PC-3 (cell line): Measurements from ENCODE around the gene STUB1. TPM values are rescaled to one million over a fixed set of nuclear protein-coding genes. Genes with fewer than 3 reads are reported as not detected.

ENCODE experiments used
- ATAC-seq: fragments of 200-7000 bp; cut with Tn5 transposase; 2 replicates; pipeline ENCODE4 v1.9.1; 2020; ENCODE audit warnings: mild to moderate bottlenecking, moderate library complexity
- BruUV-seq: library from RNA; stranded (reverse); fragments of 400-500 nt; replicated peaks from 2 replicates; lab custom pipeline; 2021; lab: Mats Ljungman, UMichigan
- CTCF ChIA-PET: fragments of 300-600 bp; sonication (Branson Sonifier 250); formaldehyde crosslinking; loops from one replicate; lab custom pipeline; 2022; ENCODE audit warnings: antibody characterized with exemption; lab: Charles Lee
- POLR2A ChIA-PET: fragments of 300-600 bp; sonication (Branson Sonifier 250); formaldehyde crosslinking; loops from one replicate; lab custom pipeline; 2022; ENCODE audit warnings: antibody characterized with exemption; ENCODE audit not compliant: unreplicated experiment; lab: Charles Lee
- DNase-seq: peaks from one replicate; pipeline ENCODE4 v3.0.0-alpha.2; 2015
- H2AFZ ChIP-seq: fragments of 300-600 bp; sonication (generic); 2 replicates; pipeline ENCODE4 v1.6.0; 2016; ENCODE audit warnings: antibody characterized with exemption, low read length
- H3F3A ChIP-seq: fragments of 300-600 bp; sonication (generic); one replicate; pipeline ENCODE4 v1.6.0; 2017; ENCODE audit warnings: antibody characterized with exemption, low read length, control low read depth, mild to moderate bottlenecking; ENCODE audit not compliant: unreplicated experiment
- H3K27ac ChIP-seq: fragments of 300-600 bp; sonication (generic); 2 replicates; pipeline ENCODE4 v1.5.1; 2016; ENCODE audit warnings: mild to moderate bottlenecking, low read length
- H3K27me3 ChIP-seq: fragments of 300-600 bp; sonication (generic); 2 replicates; pipeline ENCODE4 v1.6.1; 2016; ENCODE audit warnings: low read length, mixed read lengths
- H3K36me3 ChIP-seq: fragments of 300-600 bp; sonication (generic); 2 replicates; pipeline ENCODE4 v1.6.1; 2016; ENCODE audit warnings: low read depth, mixed run types, low read length, mixed read lengths
- H3K4me1 ChIP-seq: fragments of 300-600 bp; sonication (generic); 2 replicates; pipeline ENCODE4 v1.5.1; 2016; ENCODE audit warnings: low read length; ENCODE audit not compliant: insufficient read depth
- H3K4me2 ChIP-seq: fragments of 300-600 bp; sonication (generic); 2 replicates; pipeline ENCODE4 v1.6.0; 2016; ENCODE audit warnings: low read length
- H3K4me3 ChIP-seq: fragments of 300-600 bp; sonication (generic); 2 replicates; pipeline ENCODE4 v1.5.1; 2016; ENCODE audit warnings: mild to moderate bottlenecking, low read length, mixed read lengths
- H3K79me2 ChIP-seq: fragments of 300-600 bp; sonication (generic); 2 replicates; pipeline ENCODE4 v1.6.1; 2017; ENCODE audit warnings: low read length, mixed read lengths
- H3K9ac ChIP-seq: fragments of 300-600 bp; sonication (generic); 2 replicates; pipeline ENCODE4 v1.6.0; 2016; ENCODE audit warnings: mild to moderate bottlenecking, low read length
- H3K9me2 ChIP-seq: fragments of 300-600 bp; sonication (generic); replicated peaks from 2 replicates; pipeline ENCODE4 v1.6.1; 2016; ENCODE audit warnings: mixed run types, low read length, mixed read lengths
- H3K9me3 ChIP-seq: fragments of 300-600 bp; sonication (generic); 2 replicates; pipeline ENCODE4 v1.6.1; 2016; ENCODE audit warnings: low read length, mixed read lengths
- H4K20me1 ChIP-seq: fragments of 300-600 bp; sonication (generic); 2 replicates; pipeline ENCODE4 v1.6.1; 2016; ENCODE audit warnings: low read length, mixed read lengths
- EZH2 ChIP-seq: fragments of 300-600 bp; sonication (generic); IDR thresholded peaks from one replicate; pipeline ENCODE4 v1.6.1; 2017; ENCODE audit warnings: antibody characterized with exemption, mild to moderate bottlenecking, low read length; ENCODE audit not compliant: unreplicated experiment
- EZH2phosphoT487 ChIP-seq: fragments of 300-600 bp; sonication (generic); IDR thresholded peaks from 2 replicates; pipeline ENCODE4 v1.6.1; 2018; ENCODE audit warnings: mild to moderate bottlenecking, antibody characterized with exemption, low read length, borderline replicate concordance
- intact Hi-C: fragments of 100-400 bp; cut with micrococcal nuclease; formaldehyde crosslinking; loops from 2 replicates; pipeline ENCODE4 v1.9.0; 2023
- total RNA-seq: library from RNA; depleted of rRNA; stranded (reverse); fragments of >200 nt; gene quantifications from 2 replicates; pipeline ENCODE4 v1.2.3, GENCODE V29; 2014
- TF ChIP-seq, protein P1 (sequence below): fragments of 300-600 bp; sonication (generic); conservative IDR thresholded peaks from 2 replicates; pipeline ENCODE4 v1.5.1; 2017; ENCODE audit warnings: antibody characterized with exemption, low read depth, mild to moderate bottlenecking, low read length

The STUB1 gene
- total RNA-seq, 1 experiment from 2014 or later = 152 TPM

DNA sequence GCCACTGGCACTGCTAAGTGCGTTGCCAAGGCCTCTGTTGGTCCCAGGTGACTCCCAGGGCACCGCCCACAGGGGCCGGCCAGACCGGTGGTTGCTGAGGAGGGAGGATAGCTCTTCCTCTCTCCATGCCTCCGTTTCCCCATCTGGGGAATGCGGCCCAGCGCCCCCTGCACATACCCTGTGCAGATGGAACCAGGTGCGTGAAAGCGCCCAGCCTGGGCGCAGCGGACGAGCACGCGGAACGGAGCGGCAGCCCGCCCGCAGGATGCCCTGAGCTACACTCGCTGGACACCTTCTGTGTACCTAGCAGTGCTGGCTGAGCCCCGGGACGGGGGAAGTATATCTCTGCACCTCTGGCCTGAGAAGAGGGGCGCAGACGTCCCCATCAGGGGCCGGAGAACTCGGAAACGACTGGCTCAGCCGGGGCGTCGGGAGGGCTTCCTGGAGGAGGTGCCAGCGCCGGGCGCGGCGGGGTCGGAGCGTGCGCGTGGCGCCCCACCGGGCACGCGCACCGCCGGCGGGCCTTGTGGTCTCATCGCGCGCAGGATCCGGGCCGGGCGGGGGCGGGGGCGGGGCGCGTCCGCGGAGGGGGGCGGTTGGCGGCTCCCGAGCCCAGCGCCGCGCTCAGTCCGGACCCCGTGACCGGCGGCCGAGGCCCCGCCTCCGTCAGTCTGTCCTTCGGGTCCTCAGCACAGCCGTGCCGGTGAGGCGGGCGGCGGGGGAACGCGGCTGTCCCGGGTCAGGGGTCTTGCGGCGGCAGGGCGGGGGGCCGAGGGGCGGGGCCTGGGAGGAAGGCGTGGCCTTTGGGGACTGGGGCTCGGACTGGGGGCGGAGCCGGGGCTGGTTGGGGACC is 46.5 kb downstream of the STUB1 start, which contains the start of the genes CCDC78 and HAGHL:
Gene CCDC78 (minus strand): TSS at position 6 of the 853 bp plus-strand sequence. CDS start 76 bp downstream, outside the sequence.
Gene HAGHL (plus strand): TSS at position 669 of the 853 bp plus-strand sequence. CDS start 404 bp downstream, outside the sequence.
- Histone ChIP-seq H3K9me2 (no peaks in the 10 kb centered on the region), H3K4me2 (peak within 1 kb of the TSS; percentile 83), H3K27ac (no peak within 1 kb of the TSS), H3K36me3 (no peaks in the 10 kb centered on the region), H3K4me3 (peak within 1 kb of the TSS; percentile 66), H3K9ac (peak within 1 kb of the TSS; percentile 34; the same call in 1 of the 2 replicates), H3K4me1 (peaks cover 14% of the 10 kb centered on the region; the same call in 1 of the 2 replicates), H2AFZ (no peak within 1 kb of the TSS), H4K20me1 (no peaks in the 10 kb centered on the region), H3K79me2 (0 out of 2 replicates have a peak, but pooled peaks cover 9% of the 10 kb centered on the region), H3K9me3 (no peaks in the 10 kb centered on the region), H3F3A (peaks cover 3% of the 10 kb centered on the region), H3K27me3 (no peaks in the 10 kb centered on the region)
- ChIA-PET POLR2A (no interaction called here), CTCF (interaction anchor here (0.7 to 1.2 kb wide), 2 partner anchors 13 to 14 kb away, joined by 3 to 5 read pairs; no protein-coding TSS in a partner anchor)
- intact Hi-C loops = no loop called here
- TF ChIP-seq, protein P1, sequence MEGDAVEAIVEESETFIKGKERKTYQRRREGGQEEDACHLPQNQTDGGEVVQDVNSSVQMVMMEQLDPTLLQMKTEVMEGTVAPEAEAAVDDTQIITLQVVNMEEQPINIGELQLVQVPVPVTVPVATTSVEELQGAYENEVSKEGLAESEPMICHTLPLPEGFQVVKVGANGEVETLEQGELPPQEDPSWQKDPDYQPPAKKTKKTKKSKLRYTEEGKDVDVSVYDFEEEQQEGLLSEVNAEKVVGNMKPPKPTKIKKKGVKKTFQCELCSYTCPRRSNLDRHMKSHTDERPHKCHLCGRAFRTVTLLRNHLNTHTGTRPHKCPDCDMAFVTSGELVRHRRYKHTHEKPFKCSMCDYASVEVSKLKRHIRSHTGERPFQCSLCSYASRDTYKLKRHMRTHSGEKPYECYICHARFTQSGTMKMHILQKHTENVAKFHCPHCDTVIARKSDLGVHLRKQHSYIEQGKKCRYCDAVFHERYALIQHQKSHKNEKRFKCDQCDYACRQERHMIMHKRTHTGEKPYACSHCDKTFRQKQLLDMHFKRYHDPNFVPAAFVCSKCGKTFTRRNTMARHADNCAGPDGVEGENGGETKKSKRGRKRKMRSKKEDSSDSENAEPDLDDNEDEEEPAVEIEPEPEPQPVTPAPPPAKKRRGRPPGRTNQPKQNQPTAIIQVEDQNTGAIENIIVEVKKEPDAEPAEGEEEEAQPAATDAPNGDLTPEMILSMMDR = no peak
- TF ChIP-seq EZH2phosphoT487 = peak; percentile 69; the same call in 1 of the 2 replicates
- ATAC-seq = peak; percentile 27
- peak; percentile 53 for DNase-seq
- no TSS peak for BruUV-seq

DNA sequence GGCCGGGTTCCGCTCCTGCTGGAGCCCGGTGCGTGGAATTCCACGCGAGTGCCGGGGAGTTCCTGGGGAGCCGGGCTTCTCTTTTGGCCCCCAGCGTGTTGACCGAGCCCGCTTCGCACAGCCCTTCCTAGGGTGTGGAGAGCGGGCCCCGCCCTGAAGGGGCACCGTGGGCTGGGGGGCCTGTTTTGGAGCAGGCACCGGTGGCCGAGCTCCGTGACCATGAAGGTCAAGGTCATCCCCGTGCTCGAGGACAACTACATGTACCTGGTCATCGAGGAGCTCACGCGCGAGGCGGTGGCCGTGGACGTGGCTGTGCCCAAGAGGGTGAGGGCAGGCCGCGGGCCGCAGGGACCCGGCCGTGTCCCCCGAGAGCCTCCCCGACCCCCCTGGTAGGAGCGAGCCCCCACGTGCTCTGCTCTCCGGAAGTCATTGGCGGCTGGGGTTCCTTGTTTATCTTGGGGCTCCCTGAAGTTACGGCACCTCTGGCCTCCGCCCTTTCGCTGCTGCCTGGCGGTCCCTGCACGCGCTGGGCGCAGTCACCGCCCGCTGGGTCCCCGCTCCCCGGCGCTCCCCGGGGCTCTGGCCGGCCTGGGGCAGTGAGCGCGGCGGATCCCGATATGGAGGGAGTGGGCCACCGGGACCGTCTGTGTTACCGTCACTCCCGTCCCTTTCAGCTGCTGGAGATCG is 47.2 kb downstream of the STUB1 start:
- no peak overlapping the region for H2AFZ ChIP-seq
- POLR2A ChIA-PET = interaction anchor here (0.6 kb wide), 3 partner anchors 31 to 652 kb away, joined by 3 to 5 read pairs (median 3); no protein-coding TSS in a partner anchor
- H3K36me3 ChIP-seq = no peaks in the 10 kb centered on the region
- no peak overlapping the region for H3K27ac ChIP-seq
- peaks cover 8% of the 10 kb centered on the region; the same call in 1 of the 2 replicates for H3K4me1 ChIP-seq
- no peaks in the 10 kb centered on the region for H3K9me2 ChIP-seq
- TF ChIP-seq EZH2 (no peak), EZH2phosphoT487 (no peak)
- TF ChIP-seq, protein P1 = no peak
- no peaks in the 10 kb centered on the region for H3K27me3 ChIP-seq
- intact Hi-C loops = no loop called here
- H3K4me3 ChIP-seq = peak overlapping the region; percentile 66
- no peaks in the 10 kb centered on the region for H4K20me1 ChIP-seq
- no TSS peak for BruUV-seq
- DNase-seq = no peak
- peak; percentile 4 for ATAC-seq
- CTCF ChIA-PET = interaction anchor here (0.5 to 1.1 kb wide), 2 partner anchors 11 to 330 kb away, joined by 3 read pairs; no protein-coding TSS in a partner anchor
- H3F3A ChIP-seq = peaks cover 3% of the 10 kb centered on the region
- 0 out of 2 replicates have a peak, but pooled peaks cover 9% of the 10 kb centered on the region for H3K79me2 ChIP-seq
- H3K9me3 ChIP-seq = no peaks in the 10 kb centered on the region
- H3K4me2 ChIP-seq = peak overlapping the region; percentile 83
- peak overlapping the region; percentile 34; the same call in 1 of the 2 replicates for H3K9ac ChIP-seq
